Measurements from ENCODE around the gene LIPG.

LIPG gene

GRCh38 chr18:49613641-49614151 is 51.8 kb downstream of the LIPG start:
- DNase-seq = no peak

- no peak for DNase-seq
Observed at GRCh38 chr18:49616618-49617328, 54.9 kb downstream of the LIPG start.

- no peak for DNase-seq
Observed at GRCh38 chr18:49617329-49617695, 55.5 kb downstream of the LIPG start.

- no peak for DNase-seq
Observed at GRCh38 chr18:49617865-49618264, 56.0 kb downstream of the LIPG start.

- no peak for DNase-seq
Observed at GRCh38 chr18:49618742-49619681, 57.2 kb downstream of the LIPG start.

GRCh38 chr18:49619801-49620200 is 57.9 kb downstream of the LIPG start:
- DNase-seq = no peak

- no peak for DNase-seq
Observed at GRCh38 chr18:49621301-49621700, 59.4 kb downstream of the LIPG start.

- DNase-seq = no peak
Observed at GRCh38 chr18:49621717-49622351, 60.0 kb downstream of the LIPG start.

GRCh38 chr18:49623571-49623970 is 61.7 kb downstream of the LIPG start:
- no peak for DNase-seq

GRCh38 chr18:49625021-49625691 is 63.3 kb downstream of the LIPG start:
- no peak for DNase-seq

GRCh38 chr18:49626842-49627467 is 65.1 kb downstream of the LIPG start:
- no peak for DNase-seq

GRCh38 chr18:49628119-49628518 is 66.3 kb downstream of the LIPG start:
- DNase-seq = no peak

GRCh38 chr18:49628881-49629795 is 67.3 kb downstream of the LIPG start:
- no peak for DNase-seq

GRCh38 chr18:49630246-49630699 is 68.4 kb downstream of the LIPG start:
- DNase-seq = no peak

GRCh38 chr18:49631146-49631866 is 69.4 kb downstream of the LIPG start:
- DNase-seq = no peak

- DNase-seq = no peak
Observed at GRCh38 chr18:49632588-49632987, 70.7 kb downstream of the LIPG start.

GRCh38 chr18:49638209-49638785 is 76.4 kb downstream of the LIPG start:
- no peak for DNase-seq

- DNase-seq = no peak
Observed at GRCh38 chr18:49638891-49639557, 77.2 kb downstream of the LIPG start.

GRCh38 chr18:49639643-49640391 is 78.0 kb downstream of the LIPG start:
- DNase-seq = no peak

All from activated gamma-delta T cell (primary cell).